Measurements from ENCODE around the gene SLC1A4. TPM values are rescaled to one million over a fixed set of nuclear protein-coding genes. Genes with fewer than 3 reads are reported as not detected.
A peak's percentile ranks its signal among the peaks of the same experiment; 100 is the strongest.

Gene SLC1A4
- total RNA-seq, 4 donors from 2014 or later, result 7.2 to 14.4 (median 12.2) TPM

DNA sequence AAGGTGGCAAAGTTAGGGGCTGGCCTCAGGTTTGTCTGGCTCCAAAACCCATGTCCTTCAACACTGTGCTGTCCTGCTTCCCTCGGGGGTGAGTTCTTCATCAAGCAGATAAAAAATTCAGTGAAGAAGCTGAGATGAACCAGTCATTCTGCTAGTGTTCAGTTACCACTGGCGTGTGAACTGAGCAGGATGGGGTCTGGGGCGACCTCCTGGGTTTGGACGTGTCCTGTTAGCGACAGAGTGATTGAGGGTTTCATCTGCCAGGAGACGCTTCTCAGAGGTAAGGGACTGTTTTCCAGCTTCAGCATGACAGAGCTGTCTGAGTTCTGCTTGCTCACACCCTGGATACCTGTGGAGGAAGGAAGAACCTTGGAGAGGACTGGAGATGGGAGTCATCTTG lies 81.7 kb downstream of the SLC1A4 start:
- TF ChIP-seq CTCF (IDR thresholded peaks at IDR 0.05), result no peak
- no peak for TF ChIP-seq POLR2A (IDR thresholded peaks at IDR 0.05)
- no peak for TF ChIP-seq EP300 (IDR thresholded peaks at IDR 0.05)
- 83 to 90% methylated on average over 6 of the region's 6 CpGs for WGBS, 2 donors
- peaks cover 8 to 58% (median 9%) of the 10 kb centered on the region in 3 donors for H3K36me3 ChIP-seq

GRCh38 chr2:65071499-65072180 lies 82.4 kb downstream of the SLC1A4 start:
- H3K4me3 ChIP-seq, result no peak overlapping the region
- DNase-seq (ENCODE audit: low spot score in 2 of 2), result no peak
- H3K27ac ChIP-seq, result no peak overlapping the region

More for the DNA sequence above, 81.7 kb downstream of the SLC1A4 start:
- H3K9me3 ChIP-seq, result no peaks in the 10 kb centered on the region
- H3K27ac ChIP-seq, result peak overlapping the region in 3 of 4 donors; percentile 46 to 81 (median 63)
- peaks cover 0 to 72% (median 23%) of the 10 kb centered on the region in 4 donors for H3K4me1 ChIP-seq
- H3K27me3 ChIP-seq, result no peaks in the 10 kb centered on the region
- no peak overlapping the region for H3K4me3 ChIP-seq
- DNase-seq (ENCODE audit: low spot score in 2 of 2), result no peak

DNA sequence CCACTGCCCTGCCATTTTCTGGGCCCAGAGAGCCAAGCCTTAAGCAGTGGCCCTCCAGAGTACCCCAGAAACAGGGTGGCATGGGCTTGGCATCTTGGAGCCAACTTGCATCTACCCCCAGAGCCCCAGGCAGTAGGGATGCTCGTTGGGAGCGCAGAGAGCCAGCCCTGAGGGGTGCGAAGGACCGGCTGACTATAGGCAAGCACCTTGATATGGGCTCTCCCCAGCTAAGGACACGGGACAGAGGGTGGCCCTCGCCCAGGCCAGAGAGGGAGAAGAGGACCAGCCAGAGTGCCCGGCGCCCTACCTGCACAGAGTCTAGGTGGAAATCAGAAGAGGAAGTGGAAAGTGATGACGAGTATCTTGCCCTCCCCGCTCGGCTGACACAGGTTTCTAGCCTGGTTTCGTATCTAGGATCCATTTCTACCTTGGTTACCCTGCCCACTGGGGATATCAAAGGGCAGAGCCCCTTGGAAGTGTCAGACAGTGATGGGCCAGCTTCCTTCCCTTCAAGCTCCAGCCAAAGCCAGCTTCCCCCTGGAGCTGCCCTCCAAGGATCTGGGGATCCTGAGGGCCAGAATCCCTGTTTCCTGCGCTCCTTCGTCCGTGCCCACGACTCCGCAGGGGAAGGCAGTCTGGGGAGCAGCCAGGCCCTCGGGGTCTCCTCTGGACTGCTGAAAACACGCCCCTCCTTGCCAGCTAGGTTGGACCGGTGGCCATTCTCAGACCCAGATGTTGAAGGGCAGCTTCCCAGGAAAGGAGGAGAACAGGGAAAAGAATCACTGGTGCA lies 83.2 kb downstream of the SLC1A4 start:
- TF ChIP-seq POLR2A (IDR thresholded peaks at IDR 0.05), result no peak
- no peak for TF ChIP-seq EP300 (IDR thresholded peaks at IDR 0.05)
- TF ChIP-seq CTCF (IDR thresholded peaks at IDR 0.05), result no peak
- no peaks in the 10 kb centered on the region for H3K9me3 ChIP-seq
- no peaks in the 10 kb centered on the region for H3K27me3 ChIP-seq
- no peak for DNase-seq (ENCODE audit: low spot score in 2 of 2)
- H3K36me3 ChIP-seq, result peaks cover 8 to 63% (median 9%) of the 10 kb centered on the region in 3 donors
- H3K4me3 ChIP-seq, result no peak overlapping the region
- WGBS, 2 donors, result 90 to 91% methylated on average over 20 of the region's 20 CpGs
- H3K27ac ChIP-seq, result no peak overlapping the region
- peaks cover 0 to 72% (median 28%) of the 10 kb centered on the region in 4 donors for H3K4me1 ChIP-seq

More at GRCh38 chr2:65071499-65072180, 82.4 kb downstream of the SLC1A4 start:
- H3K4me1 ChIP-seq, result peaks cover 0 to 75% (median 28%) of the 10 kb centered on the region in 4 donors
- H3K27me3 ChIP-seq, result no peaks in the 10 kb centered on the region
- no peak for TF ChIP-seq POLR2A (IDR thresholded peaks at IDR 0.05)
- no peak for TF ChIP-seq EP300 (IDR thresholded peaks at IDR 0.05)
- TF ChIP-seq CTCF (IDR thresholded peaks at IDR 0.05), result peak in 1 of 5 experiments; percentile 11
- no peaks in the 10 kb centered on the region for H3K9me3 ChIP-seq
- peaks cover 8 to 58% (median 9%) of the 10 kb centered on the region in 3 donors for H3K36me3 ChIP-seq
- WGBS, 2 donors, result 77 to 86% methylated on average over 8 to 11 of the region's 14 CpGs

Small RNA genes within 50 kb of the gene (small RNA-seq; reads per million reads assigned to genes)
- gene RNU6-548P, result not detected

Other genes starting within 250 kb of the SLC1A4 start
- gene CEP68, start 67.0 kb downstream of the SLC1A4 start, total RNA-seq, result 10 to 100 TPM; 21.6 to 40.4 (median 25.2) TPM
- gene RAB1A, start 140.7 kb downstream of the SLC1A4 start, total RNA-seq, result 10 to 100 TPM; 69.6 to 93.0 (median 81.6) TPM
- 10 to 100 TPM; 58.6 to 86.1 (median 80.0) TPM for gene ACTR2, start 238.4 kb downstream of the SLC1A4 start, total RNA-seq

All from tibial nerve (tissue), 4 donors.